Stimulated activated CD4-positive, alpha-beta T cell treated with anti-CD3 and anti-CD28 coated beads, Interleukin-4, amount 100 ng/mL, for 4 hours (primary cell): ENCODE results near the gene PGRMC1.
"Not testable (repeated sequence)": the region's sequence is repeated elsewhere in the genome, so short reads cannot be mapped to it uniquely, and the experiment has no call there.

ENCODE experiments used
- DNase-seq, 2 experiments: peaks; one replicate each; pipeline ENCODE4 v3.0.0-alpha.2; 2020

The PGRMC1 gene

GRCh38 chrX:119235872-119236622 lies at the start of gene PGRMC1:
Gene PGRMC1, plus strand, starts transcription at chrX:119236285. Its CDS starts 79 bp downstream, at chrX:119236364.
- peak; percentile 70 to 71 for DNase-seq

- DNase-seq = no peak
Observed at GRCh38 chrX:119186763-119187162, 49.3 kb upstream of the PGRMC1 start.

DNA sequence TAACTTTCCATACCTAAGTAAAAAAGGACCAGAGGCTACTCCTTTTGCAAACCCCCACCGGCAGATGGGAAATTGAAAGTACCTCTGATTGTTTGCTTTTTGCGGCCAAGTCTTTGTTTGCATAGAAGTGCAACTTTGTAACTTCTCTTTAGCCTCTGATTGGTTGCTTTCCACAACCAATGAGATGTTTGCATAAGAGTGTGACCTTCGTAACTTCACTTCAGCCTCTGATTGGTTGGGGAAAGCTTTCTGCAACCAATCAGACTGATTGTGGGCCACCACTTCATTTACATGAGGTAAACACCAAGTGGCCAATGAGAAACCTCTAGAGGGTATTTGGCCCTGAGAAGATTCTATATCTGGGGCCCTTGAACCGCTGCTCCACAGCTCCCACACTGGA lies 48.8 kb upstream of the PGRMC1 start:
- no peak for DNase-seq

GRCh38 chrX:119189115-119189514 lies 47.0 kb upstream of the PGRMC1 start:
- DNase-seq = no peak

GRCh38 chrX:119189595-119189994 lies 46.5 kb upstream of the PGRMC1 start:
- no peak for DNase-seq

DNA sequence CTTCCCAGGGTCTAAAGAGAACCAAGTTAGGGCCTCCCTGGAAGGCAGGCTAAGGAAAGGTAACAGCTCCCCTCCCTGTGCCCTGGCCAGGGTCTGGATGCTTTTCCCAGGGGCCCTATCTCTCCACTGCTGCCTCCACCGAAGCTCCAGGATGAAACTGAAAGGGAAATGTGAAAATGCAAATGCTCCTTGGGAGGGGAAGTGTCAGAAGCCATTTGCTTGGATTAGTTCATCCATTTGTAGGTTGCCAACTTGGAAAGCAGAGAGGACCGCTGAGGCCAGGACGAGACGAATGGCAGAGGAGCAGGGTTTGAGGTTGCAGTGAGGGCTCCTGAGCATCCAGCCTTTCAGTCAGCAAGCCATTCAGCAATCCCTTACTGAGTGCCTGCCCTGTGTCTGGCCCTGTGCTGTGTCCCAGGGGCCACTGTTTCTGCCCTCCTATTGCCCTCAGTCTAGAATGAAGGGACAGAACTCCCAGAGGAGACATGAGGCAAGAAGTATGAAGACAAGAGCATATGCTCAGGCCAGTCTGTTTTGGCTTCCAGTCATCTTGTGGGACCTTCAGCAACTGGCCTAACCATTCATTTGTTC lies 45.9 kb upstream of the PGRMC1 start:
- no peak for DNase-seq

DNA sequence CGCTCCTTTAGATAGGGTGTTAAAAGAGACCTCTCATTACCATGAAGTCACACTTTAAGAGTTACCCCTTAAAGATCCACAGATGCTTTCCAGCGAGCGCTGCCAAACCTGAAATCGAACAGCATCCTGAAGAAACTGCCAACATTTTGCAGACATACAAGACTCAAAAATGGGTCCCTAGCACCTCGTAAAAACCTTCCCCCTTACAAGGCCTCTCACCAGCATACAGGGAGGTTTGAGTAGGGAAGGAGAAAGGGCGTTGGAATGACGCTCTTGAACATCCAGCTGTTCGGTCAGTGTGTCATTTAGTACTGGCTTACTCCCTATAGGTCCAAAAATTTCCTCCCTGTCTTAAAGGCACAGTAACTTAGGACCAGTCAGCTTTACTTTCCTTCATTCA lies 45.3 kb upstream of the PGRMC1 start:
- no peak for DNase-seq

GRCh38 chrX:119194621-119195020 lies 41.5 kb upstream of the PGRMC1 start:
- no peak for DNase-seq

- no peak for DNase-seq
Observed at GRCh38 chrX:119201570-119201969, 34.5 kb upstream of the PGRMC1 start.

DNA sequence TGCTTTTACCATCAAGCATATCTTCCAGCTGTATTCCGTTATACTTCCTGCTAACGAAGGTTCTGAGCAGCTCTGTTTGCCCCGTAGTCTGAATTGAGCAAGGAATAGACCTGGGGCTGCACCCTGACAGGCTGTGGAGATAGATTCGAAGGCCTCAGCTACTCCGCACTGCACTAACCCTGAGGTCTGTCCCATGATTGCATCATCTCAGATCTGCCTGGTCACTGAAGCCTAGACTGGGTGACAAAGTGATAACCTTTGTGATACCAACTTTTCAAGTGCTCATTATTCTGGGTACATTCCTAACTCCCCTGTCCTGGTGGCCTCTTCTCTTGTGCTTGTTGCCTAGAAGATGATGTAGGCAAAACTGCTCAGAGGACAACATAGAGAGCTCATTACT lies 29.9 kb upstream of the PGRMC1 start:
- DNase-seq = no peak

- not testable (repeated sequence) for DNase-seq
Observed at GRCh38 chrX:119207483-119207882, 28.6 kb upstream of the PGRMC1 start.

- no peak for DNase-seq
Observed at GRCh38 chrX:119208401-119209057, 27.6 kb upstream of the PGRMC1 start.

- not testable (repeated sequence) for DNase-seq
Observed at GRCh38 chrX:119210931-119211648, 25.0 kb upstream of the PGRMC1 start.

DNA sequence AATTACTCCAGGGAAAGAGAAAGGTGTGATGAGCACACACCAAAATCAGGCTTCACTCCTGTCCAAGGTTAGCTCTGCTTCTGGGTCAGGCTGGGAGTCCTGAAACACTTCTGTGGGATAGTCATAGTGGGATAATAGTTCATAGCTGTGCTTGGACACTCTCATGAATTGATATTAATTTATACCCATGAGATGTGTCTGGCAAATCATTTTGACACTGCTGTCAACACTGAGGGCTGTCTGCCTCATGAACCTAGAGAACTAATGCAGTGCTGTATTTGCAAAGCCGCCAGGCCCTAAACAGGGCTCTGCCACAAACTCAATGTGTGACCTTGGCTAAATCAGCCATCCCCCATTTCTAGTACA lies 24.5 kb upstream of the PGRMC1 start:
- no peak for DNase-seq

DNA sequence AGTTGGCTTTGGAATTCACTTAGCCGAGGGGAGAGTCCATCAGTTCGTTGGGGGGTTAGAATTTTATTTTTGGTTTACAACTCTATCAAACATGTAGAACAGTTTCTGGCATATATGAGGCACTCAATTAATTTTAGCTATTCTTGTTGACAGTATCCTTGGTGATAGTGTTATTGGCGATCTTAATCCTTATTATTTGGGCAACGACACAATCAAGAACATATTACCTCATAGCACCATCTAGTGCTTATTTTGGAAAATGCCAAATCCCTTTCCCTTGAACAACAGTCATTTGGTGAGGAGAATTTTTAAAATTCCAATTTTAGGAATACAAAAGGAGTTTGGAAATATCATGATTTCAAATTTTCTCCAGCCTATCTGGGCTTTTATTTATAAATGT lies 17.9 kb upstream of the PGRMC1 start:
- no peak for DNase-seq

- DNase-seq = no peak
Observed at GRCh38 chrX:119222932-119223331, 13.2 kb upstream of the PGRMC1 start.

- no peak for DNase-seq
Observed at GRCh38 chrX:119223783-119224182, 12.3 kb upstream of the PGRMC1 start.

DNA sequence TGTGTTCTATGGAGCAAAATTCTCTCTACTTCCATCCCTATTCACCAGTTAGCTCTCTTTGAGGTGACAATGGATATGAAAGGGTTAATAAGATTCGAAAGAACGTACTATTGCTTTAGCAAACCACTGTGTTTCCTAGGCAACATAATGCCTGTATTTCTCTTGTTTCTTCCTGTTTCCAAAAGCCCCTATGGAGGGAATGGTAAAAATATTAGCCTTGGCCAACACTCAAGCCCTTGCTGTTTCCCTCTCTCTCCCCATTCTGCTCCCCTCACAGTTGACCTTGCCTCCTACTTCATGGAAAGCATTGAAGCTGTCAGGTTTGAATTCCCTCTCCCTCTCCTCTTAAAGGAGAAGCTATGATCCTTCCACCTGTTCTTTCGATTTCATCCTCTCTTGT lies 9.6 kb upstream of the PGRMC1 start:
- DNase-seq = no peak

- no peak for DNase-seq
Observed at GRCh38 chrX:119228512-119229252, 7.4 kb upstream of the PGRMC1 start.

GRCh38 chrX:119229253-119229615 lies 6.9 kb upstream of the PGRMC1 start:
- no peak for DNase-seq

DNA sequence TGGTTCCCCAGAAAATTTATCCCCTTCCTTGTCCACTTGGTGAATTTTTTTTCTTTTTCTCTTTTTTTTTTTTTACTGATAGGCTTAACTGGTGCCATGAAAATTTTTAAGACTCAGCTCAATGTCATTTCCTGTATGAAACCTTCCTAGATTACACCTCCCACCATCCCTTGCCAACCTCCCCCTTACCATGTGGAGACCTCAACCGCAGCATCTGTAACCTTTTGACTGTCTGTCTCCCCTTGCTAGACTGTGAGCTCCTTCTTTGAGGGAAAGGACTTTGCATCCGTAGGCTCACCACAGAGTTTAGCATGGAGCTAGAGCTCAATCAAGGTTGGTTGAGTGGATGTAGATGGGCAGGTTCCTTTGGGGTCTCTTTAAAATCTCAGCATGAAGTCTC lies 5.2 kb upstream of the PGRMC1 start:
- DNase-seq = no peak

DNA sequence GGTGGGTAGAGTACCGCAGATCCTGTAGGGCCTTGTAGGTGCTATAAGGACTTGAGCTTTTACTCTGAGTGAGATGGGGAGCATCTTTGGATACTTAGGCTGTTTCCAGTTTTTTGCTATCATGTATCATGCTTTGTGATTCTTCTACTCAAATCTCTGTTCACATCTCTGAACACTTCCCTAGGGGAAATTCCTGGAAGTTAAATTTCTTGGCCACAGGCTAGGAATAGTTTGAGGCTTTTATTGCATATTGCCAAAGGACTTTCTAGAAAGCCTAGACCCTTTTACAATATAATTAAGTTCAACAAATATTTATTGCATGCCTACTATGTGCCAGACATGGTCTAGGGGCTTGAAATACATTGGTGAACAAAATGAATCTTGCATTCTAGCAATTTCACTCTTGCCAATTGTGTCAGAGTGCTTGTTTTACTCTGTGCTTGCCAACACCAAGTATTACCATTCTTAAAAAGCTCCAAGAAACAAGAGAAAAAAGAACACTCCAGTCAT lies 4.1 kb upstream of the PGRMC1 start:
- no peak for DNase-seq

GRCh38 chrX:119235051-119235511 lies 1.0 kb upstream of the PGRMC1 start:
- no peak for DNase-seq
